ENCODE data around the gene TAGAP.
A peak's percentile ranks its signal among the peaks of the same experiment; 100 is the strongest.
"Not testable (repeated sequence)": the region's sequence is repeated elsewhere in the genome, so short reads cannot be mapped to it uniquely, and the experiment has no call there.

Gene TAGAP

GRCh38 chr6:159043251-159043650 is 1.5 kb downstream of the TAGAP start:
- DNase-seq, result peak; percentile 38

- DNase-seq, result no peak
These were observed 2.0 kb downstream of the TAGAP start for GRCh38 chr6:159042826-159043181.

DNA sequence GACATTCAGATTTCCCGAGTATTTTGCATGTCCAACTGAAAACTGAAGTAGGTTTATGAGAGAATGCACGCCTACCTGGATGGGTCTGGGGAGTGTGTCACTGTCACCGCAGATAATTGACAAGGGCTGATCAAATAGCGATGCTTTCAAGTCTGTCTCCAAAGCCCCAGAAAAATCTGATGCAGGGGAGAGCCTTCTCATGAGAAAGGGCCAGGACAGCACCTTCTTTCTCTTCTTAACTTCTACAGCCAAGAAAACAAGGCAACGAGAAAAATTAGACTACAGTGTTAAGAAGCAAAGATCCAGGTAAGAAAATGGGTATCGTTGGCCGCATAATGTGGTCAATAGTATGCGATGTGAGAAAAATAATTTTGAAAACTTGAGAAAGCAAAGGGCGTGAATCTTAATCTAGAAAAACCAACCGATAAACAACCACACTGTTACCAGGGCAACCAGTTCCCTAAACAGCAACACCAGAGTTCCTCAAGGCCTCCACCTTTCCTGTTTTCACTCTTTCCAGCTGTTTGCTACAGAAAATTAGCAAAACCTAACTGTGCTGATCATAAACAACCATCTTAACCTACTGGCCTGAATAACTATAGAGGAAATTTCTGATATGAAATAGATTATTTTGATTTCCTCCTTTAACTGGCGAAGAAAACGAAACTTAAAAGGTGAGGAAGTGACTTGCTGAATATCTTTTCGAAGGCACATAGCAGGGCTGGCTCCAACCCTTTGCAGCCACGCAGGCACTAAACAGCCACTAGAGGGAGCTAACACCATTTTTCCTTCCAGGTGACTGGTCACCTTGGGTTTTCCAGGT is 2.6 kb downstream of the TAGAP start:
- DNase-seq, result peak; percentile 89

GRCh38 chr6:159041181-159041580 is 3.6 kb downstream of the TAGAP start:
- DNase-seq, result no peak

- DNase-seq, result no peak
These were observed 4.9 kb downstream of the TAGAP start for GRCh38 chr6:159039885-159040258.

DNA sequence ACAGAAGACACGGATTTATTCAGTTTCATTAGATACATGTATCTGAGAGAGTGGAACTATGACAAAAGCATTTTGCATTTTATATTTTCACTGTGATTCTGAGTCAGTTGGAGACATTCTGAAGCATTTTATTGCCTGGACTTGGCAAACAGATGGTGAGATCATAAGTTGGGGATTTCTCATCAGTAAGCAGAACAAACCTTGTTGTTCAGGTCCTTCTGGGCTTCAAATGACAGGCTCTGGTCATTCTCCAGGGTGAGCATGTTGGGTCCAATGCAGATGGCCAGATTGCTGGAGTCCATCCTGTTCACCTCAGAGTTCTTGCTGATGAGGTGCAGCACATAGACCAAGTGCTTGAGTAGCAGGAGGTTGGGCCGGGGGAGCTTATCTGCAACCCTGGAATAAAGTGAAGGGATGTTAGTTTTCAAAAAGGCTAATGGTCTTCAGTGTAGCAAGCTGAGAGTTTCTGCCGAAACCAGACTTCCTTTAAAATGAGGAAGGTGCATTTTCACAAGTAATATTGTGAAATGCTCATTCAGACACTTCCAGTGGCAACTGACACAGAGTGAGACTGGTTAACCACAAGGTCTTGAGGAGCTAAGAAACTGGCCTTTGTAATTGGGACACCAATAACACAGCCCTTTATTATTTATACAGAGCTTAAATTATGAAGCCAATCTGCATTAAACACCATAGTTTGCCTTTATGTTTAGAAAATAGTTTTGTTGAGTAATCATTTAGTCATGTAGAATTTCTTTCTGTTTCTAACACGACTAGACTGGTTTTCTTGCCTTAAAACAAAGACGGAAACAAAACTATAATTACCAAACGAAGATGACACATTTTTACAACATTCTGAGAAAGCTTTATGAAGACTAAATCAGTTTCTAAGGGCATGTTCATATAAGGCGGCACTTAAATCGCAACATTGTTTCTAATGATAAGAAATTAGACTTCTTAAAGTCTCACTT is 5.6 kb downstream of the TAGAP start:
- peak; percentile 62 for DNase-seq

DNA sequence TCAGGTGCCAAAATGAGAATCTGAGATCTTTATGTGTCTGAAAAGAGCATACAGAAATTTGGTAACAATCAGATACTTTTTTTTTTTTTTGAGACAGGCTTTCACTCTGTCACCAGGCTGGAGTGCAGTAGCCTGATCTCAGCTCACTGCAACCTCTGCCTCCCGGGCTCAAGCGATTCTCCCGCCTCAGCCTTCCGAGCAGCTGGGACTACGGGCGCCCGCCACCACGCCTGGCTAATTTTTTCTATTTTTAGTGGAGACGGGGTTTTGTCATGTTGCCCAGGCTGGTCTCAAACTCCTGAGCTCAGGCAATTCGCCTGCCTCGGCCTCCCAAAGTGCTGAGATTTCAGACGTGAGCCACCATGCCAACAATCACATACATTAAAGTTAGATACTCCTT is 6.5 kb downstream of the TAGAP start:
- DNase-seq, result not testable (repeated sequence)

GRCh38 chr6:159037756-159038290 is 7.0 kb downstream of the TAGAP start:
- no peak for DNase-seq

DNA sequence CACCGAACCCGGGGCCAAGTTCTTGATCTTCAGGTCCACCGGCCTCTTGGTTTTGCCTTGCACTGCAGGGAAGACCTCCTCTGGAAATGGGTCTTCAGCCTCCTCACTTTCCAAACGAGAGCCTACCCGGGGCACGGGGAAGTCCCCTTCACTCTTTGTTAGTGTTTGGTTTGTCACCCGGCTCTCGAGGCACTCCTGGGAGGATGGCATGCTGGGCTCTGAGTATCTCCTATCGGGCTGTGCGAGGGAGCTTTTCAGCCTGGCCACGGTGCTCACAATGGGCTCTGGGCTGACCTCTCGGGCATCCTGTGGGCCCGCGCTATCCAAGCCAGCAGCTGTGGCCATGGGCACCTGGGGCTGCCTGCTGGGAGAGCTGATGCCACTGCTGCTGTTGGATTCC is 8.1 kb downstream of the TAGAP start:
- peak; percentile 24 for DNase-seq

- no peak for DNase-seq
These were observed 8.9 kb downstream of the TAGAP start for GRCh38 chr6:159035891-159036290.

GRCh38 chr6:159033160-159034049 is 11.4 kb downstream of the TAGAP start:
- DNase-seq, result no peak

DNA sequence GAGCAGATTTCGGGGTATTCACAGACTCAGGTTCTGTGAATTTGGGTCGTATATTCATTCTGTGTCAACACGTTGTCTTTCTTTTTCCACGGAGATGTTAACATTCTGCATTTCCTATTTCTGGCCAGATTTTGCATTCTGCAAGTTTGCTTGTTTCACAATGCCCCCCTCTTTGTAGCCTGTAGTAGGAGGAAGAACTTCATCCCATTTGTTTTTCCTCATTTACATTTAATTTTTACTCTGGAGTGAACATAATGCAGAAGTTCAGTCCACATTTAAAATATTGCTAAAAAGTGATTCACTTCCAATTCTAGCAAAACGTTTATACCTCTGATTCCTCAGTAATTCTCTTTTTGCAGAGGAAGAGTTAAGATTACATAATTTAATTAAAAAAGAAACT is 12.9 kb downstream of the TAGAP start:
- DNase-seq, result no peak

GRCh38 chr6:159030168-159030567 is 14.6 kb downstream of the TAGAP start:
- no peak for DNase-seq

GRCh38 chr6:159025224-159025623 is 19.6 kb downstream of the TAGAP start:
- DNase-seq, result not testable (repeated sequence)

DNA sequence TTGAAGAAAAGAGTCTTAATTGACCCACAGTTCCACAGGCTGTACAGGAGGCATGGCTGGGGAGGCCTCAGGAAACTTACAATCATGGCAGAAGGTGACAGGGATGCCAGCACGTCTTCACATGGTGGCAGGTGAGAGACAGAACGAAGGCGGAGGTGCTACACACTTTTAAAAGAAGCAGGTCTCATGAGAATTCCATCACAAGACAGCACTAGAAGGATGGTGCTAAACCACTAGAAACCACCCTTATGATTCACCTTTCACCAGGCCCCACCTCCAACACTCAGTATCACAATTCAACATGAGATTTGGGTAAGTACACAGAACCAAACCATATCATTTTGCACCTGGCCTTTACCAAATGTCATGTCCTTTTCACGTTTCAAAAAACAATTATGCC is 20.9 kb downstream of the TAGAP start:
- peak; percentile 26 for DNase-seq

- no peak for DNase-seq
These were observed 24.8 kb downstream of the TAGAP start for GRCh38 chr6:159020011-159020410.

DNA sequence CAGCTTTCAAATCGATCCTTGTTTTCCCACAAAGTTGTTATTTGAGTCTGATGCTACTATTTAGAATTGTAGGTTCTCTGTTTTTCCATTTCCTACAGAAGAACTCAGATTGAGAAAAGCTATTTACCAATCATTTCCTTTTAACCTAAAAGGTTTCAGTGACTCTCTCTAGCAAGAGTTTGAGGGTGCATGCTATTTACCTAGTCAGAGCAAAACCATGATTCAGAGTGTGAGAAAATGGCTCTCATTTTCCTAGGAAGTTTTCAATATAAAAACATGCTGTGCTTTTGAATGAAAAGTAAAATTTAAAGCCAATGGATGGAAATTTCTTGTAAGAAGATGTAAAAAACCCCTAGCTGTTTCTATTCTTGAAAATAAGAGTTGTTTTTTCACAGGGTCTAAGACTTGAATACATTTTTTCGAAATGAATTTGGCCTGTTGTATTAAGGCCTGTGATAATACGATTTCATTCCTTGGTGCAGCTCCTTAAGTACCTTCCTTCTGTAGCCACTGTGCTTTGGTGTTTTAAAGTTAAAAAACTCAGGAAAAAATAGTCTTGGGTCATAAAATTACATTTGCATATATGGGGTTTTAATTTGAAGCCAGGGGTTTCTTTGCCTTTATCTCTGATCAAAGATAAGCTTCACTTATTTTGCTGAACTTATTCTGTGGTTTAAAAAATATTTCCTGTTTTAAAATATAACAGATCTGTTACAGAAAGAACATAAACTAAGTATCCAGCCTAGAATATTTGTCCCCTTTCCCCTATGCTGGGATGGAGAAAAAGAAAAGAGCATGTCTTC is 26.8 kb downstream of the TAGAP start:
- no peak for DNase-seq

GRCh38 chr6:159014406-159014805 is 30.4 kb downstream of the TAGAP start:
- DNase-seq, result no peak

DNA sequence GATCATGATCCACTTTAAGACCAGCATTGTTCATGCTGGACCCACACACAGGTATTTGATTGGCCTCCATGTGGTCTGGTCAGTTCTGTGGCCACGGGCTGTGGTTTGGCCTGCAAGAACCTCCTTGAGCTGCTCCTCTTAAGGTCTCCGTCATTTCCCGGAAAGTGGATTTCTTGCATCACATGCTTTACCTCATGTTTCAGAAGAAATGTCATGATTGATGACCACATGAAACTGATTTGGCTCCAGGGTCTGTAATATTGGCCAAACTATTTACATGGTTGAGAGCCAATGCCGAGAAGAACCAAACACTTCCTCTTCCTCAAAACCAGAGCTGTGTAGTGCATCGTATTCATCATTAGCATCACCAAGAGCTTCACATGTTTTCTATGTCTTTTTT is 31.6 kb downstream of the TAGAP start:
- no peak for DNase-seq

DNA sequence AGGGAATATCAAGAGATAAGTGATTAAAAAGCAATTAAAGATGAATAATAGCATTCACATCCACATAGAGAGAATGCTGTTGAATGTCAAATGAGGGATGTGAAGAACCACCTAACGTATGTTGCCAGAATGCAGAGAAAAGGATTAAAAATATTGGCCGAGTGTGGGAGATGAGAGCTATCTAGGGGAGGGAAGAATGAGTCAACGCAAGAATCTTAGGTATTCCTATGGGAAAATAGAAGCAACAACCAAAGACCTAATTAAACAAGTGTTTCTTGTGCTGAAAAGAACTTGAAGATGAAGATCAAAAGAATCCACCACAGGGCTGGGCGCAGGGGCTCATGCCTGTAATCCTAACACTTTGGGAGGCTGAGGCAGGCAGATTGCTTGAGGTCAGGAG is 32.6 kb downstream of the TAGAP start:
- no peak for DNase-seq

DNA sequence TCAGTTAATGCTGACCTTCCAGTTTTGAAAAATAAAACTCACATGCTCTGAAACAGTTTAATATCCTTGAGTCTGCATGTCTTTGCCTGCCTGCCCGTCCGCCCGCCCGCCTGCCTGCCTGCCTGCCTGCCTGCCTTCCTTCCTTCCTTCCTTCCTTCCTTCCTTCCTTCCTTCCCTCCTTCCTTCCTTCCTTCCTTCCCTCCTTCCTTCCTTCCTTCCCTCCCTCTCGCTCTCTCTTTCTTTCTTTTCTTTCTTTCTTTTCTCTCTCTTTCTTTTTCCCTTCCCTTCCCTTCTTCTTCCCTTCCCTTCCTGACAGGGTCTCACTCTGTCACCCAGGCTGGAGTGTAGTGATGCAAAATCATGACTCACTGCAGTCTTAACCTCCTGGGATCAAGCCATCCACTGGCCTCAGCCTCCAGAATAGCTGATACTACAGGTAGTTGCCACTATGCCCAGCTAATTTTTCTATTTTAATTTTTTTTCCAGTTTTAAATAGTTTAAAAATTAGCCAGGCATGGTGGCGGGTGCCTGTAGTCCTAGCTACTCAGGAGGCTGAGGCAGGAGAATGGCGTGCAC is 34.7 kb downstream of the TAGAP start:
- not testable (repeated sequence) for DNase-seq

Measured in CD4-positive, alpha-beta T cell treated with Interleukin-15 for 1 hour (primary cell).